ENCODE measurements around the gene PDZD2.

PDZD2 gene

GRCh38 chr5:31754358-31754704 is 115.4 kb downstream of the PDZD2 start:
- no peak overlapping the region for H2AK5ac ChIP-seq (ENCODE audit: low read length)
- DNase-seq, result no peak
- no CpG with 5 or more reads among the region's 4 CpGs for WGBS (ENCODE audit: extremely low coverage, insufficient coverage, insufficient read length)

GRCh38 chr5:31754741-31755675 is 116.1 kb downstream of the PDZD2 start:
- no CpG with 5 or more reads among the region's 20 CpGs for WGBS (ENCODE audit: extremely low coverage, insufficient coverage, insufficient read length)
- Histone ChIP-seq H3K9me3 (ENCODE audit: insufficient read depth, low read depth, low read length) (no peaks in the 10 kb centered on the region), H4K91ac (ENCODE audit: low read depth, low read length) (no peak overlapping the region), H3K4ac (ENCODE audit: low read depth, low read length) (no peak overlapping the region), H2BK12ac (ENCODE audit: low read length) (no peak overlapping the region), H3K27ac (ENCODE audit: low read depth, low read length) (no peak overlapping the region), H4K12ac (ENCODE audit: low read depth, low read length) (no peak overlapping the region), H3K4me1 (ENCODE audit: control insufficient read depth in 1 of 2, insufficient read depth in 2 of 2, low read length in 2 of 2) (no peaks in the 10 kb centered on the region), H3K4me2 (ENCODE audit: low read length) (no peak overlapping the region), H3K36me3 (ENCODE audit: control insufficient read depth in 1 of 2, insufficient read depth in 2 of 2, low read length in 2 of 2) (no peaks in the 10 kb centered on the region), H4K8ac (ENCODE audit: low read depth, low read length) (no peak overlapping the region), H2BK120ac (ENCODE audit: insufficient read depth, low read length, poor library complexity) (no peak overlapping the region), H2AFZ (ENCODE audit: insufficient read depth, low read length, poor library complexity) (no peak overlapping the region), H3K79me1 (ENCODE audit: low read length) (no peaks in the 10 kb centered on the region), H3K27me3 (ENCODE audit: insufficient read depth, low read length) (no peaks in the 10 kb centered on the region), H3K79me2 (ENCODE audit: control insufficient read depth, insufficient read depth, low read length, poor library complexity) (no peaks in the 10 kb centered on the region), H2BK5ac (ENCODE audit: low read depth, low read length, poor library complexity) (no peak overlapping the region), H2AK5ac (ENCODE audit: low read length) (no peak overlapping the region), H3K18ac (ENCODE audit: low read length) (no peak overlapping the region), H3K23ac (ENCODE audit: low read length) (no peak overlapping the region), H3K14ac (ENCODE audit: low read length) (no peak overlapping the region), H3K9ac (ENCODE audit: low read length) (no peak overlapping the region), H3K4me3 (ENCODE audit: low read depth, low read length) (no peak overlapping the region)
- no peak for DNase-seq

More at GRCh38 chr5:31754358-31754704, 115.4 kb downstream of the PDZD2 start:
- Histone ChIP-seq H3K4me3 (ENCODE audit: low read depth, low read length) (no peak overlapping the region), H2AFZ (ENCODE audit: insufficient read depth, low read length, poor library complexity) (no peak overlapping the region), H3K4me2 (ENCODE audit: low read length) (no peak overlapping the region), H3K79me1 (ENCODE audit: low read length) (no peaks in the 10 kb centered on the region), H3K9ac (ENCODE audit: low read length) (no peak overlapping the region), H2BK120ac (ENCODE audit: insufficient read depth, low read length, poor library complexity) (no peak overlapping the region), H3K4ac (ENCODE audit: low read depth, low read length) (no peak overlapping the region), H4K8ac (ENCODE audit: low read depth, low read length) (no peak overlapping the region), H3K27me3 (ENCODE audit: insufficient read depth, low read length) (no peaks in the 10 kb centered on the region), H3K79me2 (ENCODE audit: control insufficient read depth, insufficient read depth, low read length, poor library complexity) (no peaks in the 10 kb centered on the region), H2BK5ac (ENCODE audit: low read depth, low read length, poor library complexity) (no peak overlapping the region), H3K4me1 (ENCODE audit: control insufficient read depth in 1 of 2, insufficient read depth in 2 of 2, low read length in 2 of 2) (no peaks in the 10 kb centered on the region), H3K23ac (ENCODE audit: low read length) (no peak overlapping the region), H3K27ac (ENCODE audit: low read depth, low read length) (no peak overlapping the region), H3K18ac (ENCODE audit: low read length) (no peak overlapping the region), H4K91ac (ENCODE audit: low read depth, low read length) (no peak overlapping the region), H3K9me3 (ENCODE audit: insufficient read depth, low read depth, low read length) (no peaks in the 10 kb centered on the region), H3K14ac (ENCODE audit: low read length) (no peak overlapping the region), H3K36me3 (ENCODE audit: control insufficient read depth in 1 of 2, insufficient read depth in 2 of 2, low read length in 2 of 2) (no peaks in the 10 kb centered on the region), H4K12ac (ENCODE audit: low read depth, low read length) (no peak overlapping the region), H2BK12ac (ENCODE audit: low read length) (no peak overlapping the region)

- no peak overlapping the region for H4K8ac ChIP-seq (ENCODE audit: low read depth, low read length)
- H3K23ac ChIP-seq (ENCODE audit: low read length), result no peak overlapping the region
- no peak overlapping the region for H4K91ac ChIP-seq (ENCODE audit: low read depth, low read length)
- no peak overlapping the region for H3K14ac ChIP-seq (ENCODE audit: low read length)
- no peak overlapping the region for H3K27ac ChIP-seq (ENCODE audit: low read depth, low read length)
- no peak overlapping the region for H2BK5ac ChIP-seq (ENCODE audit: low read depth, low read length, poor library complexity)
- H3K79me1 ChIP-seq (ENCODE audit: low read length), result no peaks in the 10 kb centered on the region
- H3K79me2 ChIP-seq (ENCODE audit: control insufficient read depth, insufficient read depth, low read length, poor library complexity), result no peaks in the 10 kb centered on the region
- no peak for DNase-seq
- no peak overlapping the region for H3K9ac ChIP-seq (ENCODE audit: low read length)
- H3K9me3 ChIP-seq (ENCODE audit: insufficient read depth, low read depth, low read length), result no peaks in the 10 kb centered on the region
- no peak overlapping the region for H3K4ac ChIP-seq (ENCODE audit: low read depth, low read length)
- WGBS (ENCODE audit: extremely low coverage, insufficient coverage, insufficient read length), result no CpG with 5 or more reads among the region's 10 CpGs
- no peak overlapping the region for H2AFZ ChIP-seq (ENCODE audit: insufficient read depth, low read length, poor library complexity)
- no peak overlapping the region for H3K18ac ChIP-seq (ENCODE audit: low read length)
- no peak overlapping the region for H3K4me3 ChIP-seq (ENCODE audit: low read depth, low read length)
- no peaks in the 10 kb centered on the region for H3K36me3 ChIP-seq (ENCODE audit: control insufficient read depth in 1 of 2, insufficient read depth in 2 of 2, low read length in 2 of 2)
- no peak overlapping the region for H3K4me2 ChIP-seq (ENCODE audit: low read length)
- no peaks in the 10 kb centered on the region for H3K27me3 ChIP-seq (ENCODE audit: insufficient read depth, low read length)
- H2BK120ac ChIP-seq (ENCODE audit: insufficient read depth, low read length, poor library complexity), result no peak overlapping the region
- H3K4me1 ChIP-seq (ENCODE audit: control insufficient read depth in 1 of 2, insufficient read depth in 2 of 2, low read length in 2 of 2), result no peaks in the 10 kb centered on the region
- H2BK12ac ChIP-seq (ENCODE audit: low read length), result no peak overlapping the region
- no peak overlapping the region for H4K12ac ChIP-seq (ENCODE audit: low read depth, low read length)
- no peak overlapping the region for H2AK5ac ChIP-seq (ENCODE audit: low read length)
These were observed 116.8 kb downstream of the PDZD2 start for GRCh38 chr5:31755676-31756230.

GRCh38 chr5:31757806-31758205 is 118.9 kb downstream of the PDZD2 start:
- H3K27me3 ChIP-seq (ENCODE audit: insufficient read depth, low read length), result no peaks in the 10 kb centered on the region
- WGBS (ENCODE audit: extremely low coverage, insufficient coverage, insufficient read length), result no CpG with 5 or more reads among the region's 8 CpGs

More at GRCh38 chr5:31757806-31758205, 118.9 kb downstream of the PDZD2 start:
- Histone ChIP-seq H3K79me2 (ENCODE audit: control insufficient read depth, insufficient read depth, low read length, poor library complexity) (no peaks in the 10 kb centered on the region), H3K4me3 (ENCODE audit: low read depth, low read length) (no peak overlapping the region), H4K12ac (ENCODE audit: low read depth, low read length) (no peak overlapping the region), H3K23ac (ENCODE audit: low read length) (no peak overlapping the region), H3K79me1 (ENCODE audit: low read length) (no peaks in the 10 kb centered on the region), H3K36me3 (ENCODE audit: control insufficient read depth in 1 of 2, insufficient read depth in 2 of 2, low read length in 2 of 2) (no peaks in the 10 kb centered on the region), H2BK5ac (ENCODE audit: low read depth, low read length, poor library complexity) (no peak overlapping the region), H3K18ac (ENCODE audit: low read length) (no peak overlapping the region), H3K27ac (ENCODE audit: low read depth, low read length) (no peak overlapping the region), H2AFZ (ENCODE audit: insufficient read depth, low read length, poor library complexity) (no peak overlapping the region), H3K9ac (ENCODE audit: low read length) (no peak overlapping the region), H2BK120ac (ENCODE audit: insufficient read depth, low read length, poor library complexity) (no peak overlapping the region), H3K4me1 (ENCODE audit: control insufficient read depth in 1 of 2, insufficient read depth in 2 of 2, low read length in 2 of 2) (no peaks in the 10 kb centered on the region), H3K4ac (ENCODE audit: low read depth, low read length) (no peak overlapping the region), H3K4me2 (ENCODE audit: low read length) (no peak overlapping the region), H2AK5ac (ENCODE audit: low read length) (no peak overlapping the region), H4K91ac (ENCODE audit: low read depth, low read length) (no peak overlapping the region), H3K14ac (ENCODE audit: low read length) (no peak overlapping the region), H4K8ac (ENCODE audit: low read depth, low read length) (no peak overlapping the region), H2BK12ac (ENCODE audit: low read length) (no peak overlapping the region), H3K9me3 (ENCODE audit: insufficient read depth, low read depth, low read length) (no peaks in the 10 kb centered on the region)
- no peak for DNase-seq
